SK-N-SH treated with all-trans-retinoic acid at 6 μM for 48 hours (cell line): Measurements from ENCODE around the gene ZYG11A.

Experiments used
- ARNTL ChIP-seq: fragments of 450-650 bp; formaldehyde crosslinking; IDR thresholded peaks from 2 replicates; pipeline ENCODE4 v1.5.0; 2020; ENCODE audit warnings: low read depth, mild to moderate bottlenecking, moderate library complexity, borderline replicate concordance
- BACH2 ChIP-seq: fragments of 250-450 bp; sonication (Bioruptor Pico); IDR thresholded peaks from 2 replicates; pipeline ENCODE4 v1.9.0; 2021; ENCODE audit warnings: mild to moderate bottlenecking, borderline replicate concordance
- CSRNP3 ChIP-seq: fragments of 250-450 bp; sonication (Bioruptor Pico); IDR thresholded peaks from 2 replicates; pipeline ENCODE4 v1.5.1; 2021; ENCODE audit warnings: mild to moderate bottlenecking, moderate library complexity
- ESRRG ChIP-seq: fragments of 250-450 bp; sonication (Bioruptor Pico); IDR thresholded peaks from 2 replicates; pipeline ENCODE4 v1.6.1; 2021; ENCODE audit warnings: mild to moderate bottlenecking
- OSR1 ChIP-seq: fragments of 250-450 bp; sonication (Bioruptor Pico); IDR thresholded peaks from 2 replicates; pipeline ENCODE4 v1.8.0; 2022; ENCODE audit warnings: moderate library complexity, mild to moderate bottlenecking, inconsistent platforms
- PATZ1 ChIP-seq: fragments of 250-450 bp; sonication (Bioruptor Pico); IDR thresholded peaks from 2 replicates; pipeline ENCODE4 v1.8.0; 2020; ENCODE audit warnings: mild to moderate bottlenecking, moderate library complexity, borderline replicate concordance
- POU6F1 ChIP-seq: fragments of 250-450 bp; sonication (Bioruptor Pico); IDR thresholded peaks from 2 replicates; pipeline ENCODE4 v1.8.0; 2021; ENCODE audit warnings: low read depth, mild to moderate bottlenecking, moderate library complexity, borderline replicate concordance
- RARB ChIP-seq: fragments of 250-450 bp; sonication (Bioruptor Pico); IDR thresholded peaks from 2 replicates; pipeline ENCODE4 v1.8.0; 2021; ENCODE audit warnings: mild to moderate bottlenecking, moderate library complexity
- ZFP30 ChIP-seq: fragments of 450-650 bp; formaldehyde crosslinking; IDR thresholded peaks from 2 replicates; pipeline ENCODE4 v1.5.0; 2022; ENCODE audit warnings: mild to moderate bottlenecking, moderate library complexity
- ZNF565 ChIP-seq: fragments of 450-650 bp; formaldehyde crosslinking; conservative IDR thresholded peaks from 2 replicates; pipeline ENCODE4 v1.5.0; 2020; ENCODE audit warnings: low read depth, mild to moderate bottlenecking, moderate library complexity
- ZNF8 ChIP-seq: fragments of 450-650 bp; formaldehyde crosslinking; IDR thresholded peaks from 2 replicates; pipeline ENCODE4 v1.5.0; 2020; ENCODE audit warnings: mild to moderate bottlenecking, moderate library complexity

- TF ChIP-seq PATZ1 (CRISPR knock-in tag), result no peak
- no peak for TF ChIP-seq ZNF565 (CRISPR knock-in tag)
- TF ChIP-seq ARNTL, result no peak
- TF ChIP-seq CSRNP3, result no peak
- TF ChIP-seq RARB (CRISPR knock-in tag), result no peak
- no peak for TF ChIP-seq POU6F1 (CRISPR knock-in tag)
- TF ChIP-seq ESRRG (CRISPR knock-in tag), result no peak
- TF ChIP-seq ZNF8, result no peak
- TF ChIP-seq ZFP30 (CRISPR knock-in tag), result no peak
- TF ChIP-seq BACH2 (CRISPR knock-in tag), result no peak
- no peak for TF ChIP-seq OSR1 (CRISPR knock-in tag)
Measured at GRCh38 chr1:52880206-52880605, 37.6 kb downstream of the ZYG11A start.
